ENCODE data around the gene CXCL6.

Gene CXCL6

GRCh38 chr4:73811841-73812240 lies 24.6 kb upstream of the CXCL6 start:
- no peak for TF ChIP-seq ZFX (IDR thresholded peaks at IDR 0.05; ENCODE audit: borderline replicate concordance)
- no peak for TF ChIP-seq CTCF (IDR thresholded peaks at IDR 0.05)
- H3K27ac ChIP-seq = no peak overlapping the region

- no peak for TF ChIP-seq ZFX (IDR thresholded peaks at IDR 0.05; ENCODE audit: borderline replicate concordance)
- no peak for TF ChIP-seq CTCF (IDR thresholded peaks at IDR 0.05)
- no peak overlapping the region for H3K27ac ChIP-seq
Measured at GRCh38 chr4:73814679-73815078, 21.8 kb upstream of the CXCL6 start.

- TF ChIP-seq ZFX (IDR thresholded peaks at IDR 0.05; ENCODE audit: borderline replicate concordance) = no peak
- TF ChIP-seq CTCF (IDR thresholded peaks at IDR 0.05) = no peak
- H3K27ac ChIP-seq = no peak overlapping the region
Measured at GRCh38 chr4:73815145-73815544, 21.3 kb upstream of the CXCL6 start.

- TF ChIP-seq CTCF (IDR thresholded peaks at IDR 0.05) (no peak), ZFX (IDR thresholded peaks at IDR 0.05; ENCODE audit: borderline replicate concordance) (no peak)
Measured at GRCh38 chr4:73816814-73817213, 19.7 kb upstream of the CXCL6 start.

GRCh38 chr4:73817341-73817740 lies 19.1 kb upstream of the CXCL6 start:
- TF ChIP-seq ZFX (IDR thresholded peaks at IDR 0.05; ENCODE audit: borderline replicate concordance) (no peak), CTCF (IDR thresholded peaks at IDR 0.05) (no peak)
- no peak overlapping the region for H3K27ac ChIP-seq

More at GRCh38 chr4:73816814-73817213, 19.7 kb upstream of the CXCL6 start:
- H3K27ac ChIP-seq = no peak overlapping the region

- TF ChIP-seq CTCF (IDR thresholded peaks at IDR 0.05) (no peak), ZFX (IDR thresholded peaks at IDR 0.05; ENCODE audit: borderline replicate concordance) (no peak)
- H3K27ac ChIP-seq = no peak overlapping the region
Measured at GRCh38 chr4:73821325-73821724, 15.2 kb upstream of the CXCL6 start.

GRCh38 chr4:73822389-73822788 lies 14.1 kb upstream of the CXCL6 start:
- H3K27ac ChIP-seq = no peak overlapping the region
- TF ChIP-seq CTCF (IDR thresholded peaks at IDR 0.05) (no peak), ZFX (IDR thresholded peaks at IDR 0.05; ENCODE audit: borderline replicate concordance) (no peak)

Data from 22Rv1 (cell line).